K562 (cell line): ENCODE data around the gene MINPP1. TPM values are rescaled to one million over a fixed set of nuclear protein-coding genes. Genes with fewer than 3 reads are reported as not detected.

Experiments used
- ATAC-seq: fragments of 200-7000 bp; cut with Tn5 transposase; 3 replicates; pipeline ENCODE4 v1.9.1; 2020; ENCODE audit warnings: moderate library complexity
- BruUV-seq: library from RNA; stranded (reverse); fragments of 400-500 nt; replicated peaks from 2 replicates; lab custom pipeline; 2021; lab: Mats Ljungman, UMichigan
- CTCF ChIA-PET: fragments of 300-600 bp; formaldehyde crosslinking; extraction: SDS; loops from one replicate; lab custom pipeline; 2021; ENCODE audit warnings: low intra/inter-chr PET ratio; lab: Yijun Ruan, JAX
- POLR2A ChIA-PET: fragments of 300-600, 350-650 bp; sonication (Branson Sonifier 250); formaldehyde crosslinking; extraction: SDS; loops from one replicate; lab custom pipeline; 2021; ENCODE audit warnings: antibody characterized with exemption, inconsistent platforms; lab: Yijun Ruan, JAX
- DNase-seq, 4 experiments: peaks; one replicate each; pipeline versions ENCODE4 v3.0.0 to v3.0.0-alpha.2; 2011 to 2018; ENCODE audit warnings: low spot score in 3 of 4, mixed read lengths in 3 of 4; ENCODE audit errors: extremely low read depth in 1 of 4
- FAIRE-seq: peaks from 2 replicates; lab custom pipeline; 2011; peaks lifted over from hg19 to GRCh38; lab: Jason Lieb, UNC
- H2AFZ ChIP-seq: 2 replicates; pipeline ENCODE4 v1.6.0; 2011; ENCODE audit warnings: low read depth, low read length, control low read depth, inconsistent platforms
- H3K27ac ChIP-seq: fragments of 200-600 bp; 3 replicates; pipeline ENCODE4 v1.8.0; 2011; ENCODE audit warnings: low read depth, mild to moderate bottlenecking, control low read depth, inconsistent platforms, low read length, moderate library complexity, mixed read lengths; ENCODE audit errors: extremely low read depth
- H3K27me3 ChIP-seq, 2 experiments: fragments of 300-600 bp in 1 of 2; 2 replicates in 1 of 2; 3 replicates in 1 of 2; pipeline versions ENCODE4 v1.6.0 to v1.8.0; 2011; ENCODE audit warnings: inconsistent platforms in 2 of 2, low read length in 2 of 2, mild to moderate bottlenecking in 1 of 2, mixed read lengths in 1 of 2, moderate library complexity in 1 of 2; ENCODE audit not compliant: control insufficient read depth in 2 of 2, insufficient read depth in 2 of 2
- H3K36me3 ChIP-seq: fragments of 300-600 bp; 3 replicates; pipeline ENCODE4 v1.8.0; 2011; ENCODE audit warnings: mild to moderate bottlenecking, low read length, inconsistent platforms; ENCODE audit not compliant: control insufficient read depth, insufficient read depth
- H3K4me1 ChIP-seq, 2 experiments: fragments of 200-600 bp in 1 of 2; replicated peaks in 1 of 2; 2 replicates in 1 of 2; 3 replicates in 1 of 2; pipeline versions ENCODE4 v1.5.1 to v1.8.0; 2011; ENCODE audit warnings: inconsistent platforms in 2 of 2, low read length in 2 of 2, mild to moderate bottlenecking in 1 of 2, mixed read lengths in 1 of 2, moderate library complexity in 1 of 2; ENCODE audit not compliant: control insufficient read depth in 2 of 2, insufficient read depth in 2 of 2
- H3K4me2 ChIP-seq: 2 replicates; pipeline ENCODE4 v1.6.1; 2011; ENCODE audit warnings: low read length, control low read depth, inconsistent platforms, mixed read lengths; ENCODE audit not compliant: insufficient read depth
- H3K4me3 ChIP-seq: fragments of 200-600 bp; sonication (generic), shearing (Covaris generic); 2 replicates; pipeline ENCODE4 v1.5.1; 2016; ENCODE audit warnings: control low read depth, inconsistent platforms
- H3K79me2 ChIP-seq: fragments of 200-600 bp; 3 replicates; pipeline ENCODE4 v1.8.0; 2011; ENCODE audit warnings: low read length, inconsistent platforms; ENCODE audit not compliant: control insufficient read depth, insufficient read depth
- H3K9ac ChIP-seq, 2 experiments: 2 replicates each; pipeline versions ENCODE4 v1.6.0 to v1.6.1; 2011; ENCODE audit warnings: low read depth in 2 of 2, low read length in 2 of 2, control low read depth in 1 of 2, inconsistent platforms in 1 of 2, mild to moderate bottlenecking in 1 of 2, mixed read lengths in 1 of 2; ENCODE audit not compliant: insufficient read depth in 1 of 2
- H3K9me1 ChIP-seq: one replicate; pipeline ENCODE4 v1.6.0; 2011; ENCODE audit warnings: inconsistent platforms, mild to moderate bottlenecking, low read length, moderate library complexity; ENCODE audit not compliant: control insufficient read depth, insufficient read depth
- H3K9me3 ChIP-seq: replicated peaks from 2 replicates; pipeline ENCODE4 v1.5.1; 2011; ENCODE audit warnings: low read depth, low read length, inconsistent platforms; ENCODE audit not compliant: control insufficient read depth, insufficient read depth
- H4K20me1 ChIP-seq: replicated peaks from 2 replicates; pipeline ENCODE4 v1.6.1; 2011; ENCODE audit warnings: low read length, inconsistent platforms, mixed read lengths; ENCODE audit not compliant: control insufficient read depth, insufficient read depth
- BCL6 ChIP-seq: fragments of 250-450 bp; sonication (Bioruptor Pico); IDR thresholded peaks from 2 replicates; pipeline ENCODE4 v1.4.0; 2020
- CC2D1A ChIP-seq: fragments of 450-650 bp; IDR thresholded peaks from 2 replicates; pipeline ENCODE4 v1.6.1; 2017; ENCODE audit warnings: mild to moderate bottlenecking
- CGGBP1 ChIP-seq: fragments of 250-450 bp; sonication (Bioruptor Pico); IDR thresholded peaks from 2 replicates; pipeline ENCODE4 v1.9.0; 2021; ENCODE audit warnings: mild to moderate bottlenecking
- ELF1 ChIP-seq: fragments of 200-800 bp; sonication (Bioruptor generic); IDR thresholded peaks from 2 replicates; pipeline ENCODE4 v1.6.1; 2016; ENCODE audit warnings: missing genetic modification characterization, missing compliant biosample characterization
- FIP1L1 ChIP-seq: fragments of 200-400 bp; formaldehyde crosslinking; IDR thresholded peaks from 2 replicates; pipeline ENCODE4 v1.6.1; 2018; ENCODE audit warnings: mild to moderate bottlenecking, low read depth, low read length; ENCODE audit not compliant: poor library complexity, severe bottlenecking
- GMEB1 ChIP-seq: fragments of 250-450 bp; sonication (Bioruptor Pico); IDR thresholded peaks from 2 replicates; pipeline ENCODE4 v1.4.0; 2020; ENCODE audit warnings: mild to moderate bottlenecking
- HMGXB4 ChIP-seq: sonication (generic); formaldehyde crosslinking; IDR thresholded peaks from 2 replicates; pipeline ENCODE4 v1.8.1; 2023; ENCODE audit warnings: mild to moderate bottlenecking, missing genetic modification reagents
- NCOR1 ChIP-seq: fragments of 450-650 bp; IDR thresholded peaks from 2 replicates; pipeline ENCODE4 v1.6.1; 2016; ENCODE audit warnings: mild to moderate bottlenecking, moderate library complexity
- NKRF ChIP-seq: fragments of 450-650 bp; IDR thresholded peaks from 2 replicates; pipeline ENCODE4 v1.6.1; 2016; ENCODE audit warnings: borderline replicate concordance
- PHF21A ChIP-seq: fragments of 450-650 bp; IDR thresholded peaks from 2 replicates; pipeline ENCODE4 v1.6.1; 2017; ENCODE audit warnings: low read depth, borderline replicate concordance
- PKNOX1 ChIP-seq: fragments of 450-650 bp; IDR thresholded peaks from 2 replicates; pipeline ENCODE4 v1.6.1; 2016
- PRPF4 ChIP-seq: fragments of 200-400 bp; formaldehyde crosslinking; IDR thresholded peaks from one replicate; pipeline ENCODE4 v1.6.1; 2017; ENCODE audit warnings: low read length, low read depth, mild to moderate bottlenecking; ENCODE audit not compliant: insufficient read depth, poor library complexity, severe bottlenecking
- SRSF3 ChIP-seq: fragments of 200-400 bp; formaldehyde crosslinking; IDR thresholded peaks from 2 replicates; pipeline ENCODE4 v1.6.1; 2016; ENCODE audit warnings: mild to moderate bottlenecking, low read length, moderate library complexity; ENCODE audit not compliant: insufficient read depth
- ZBTB17 ChIP-seq: fragments of 450-650 bp; formaldehyde crosslinking; IDR thresholded peaks from 2 replicates; pipeline ENCODE4 v1.4.0; 2020; ENCODE audit warnings: mild to moderate bottlenecking
- ZNF280A ChIP-seq: fragments of 450-650 bp; IDR thresholded peaks from 2 replicates; pipeline ENCODE4 v1.6.1; 2018; ENCODE audit warnings: mild to moderate bottlenecking, low read depth; ENCODE audit not compliant: partially characterized antibody
- WGBS: fragments of 100-300 bp; shearing (Covaris generic); methylation state at CpG from one replicate; pipeline ENCODE4 v1.1.6; 2016; ENCODE audit warnings: low coverage, mixed read lengths; ENCODE audit not compliant: insufficient coverage; ENCODE audit errors: missing lambda C conversion rate; 5-methylcytosine and 5-hydroxymethylcytosine counted together
- in situ Hi-C: fragments of 300-500 bp; cut with MboI; formaldehyde crosslinking; loops from 4 replicates; pipeline ENCODE4 v1.15.0; 2018; ENCODE audit warnings: inconsistent platforms, mixed read lengths
- intact Hi-C: fragments of 100-400 bp; cut with micrococcal nuclease; formaldehyde crosslinking; loops from 2 replicates; pipeline ENCODE4 v1.14.2; 2022
- polyA plus RNA-seq, 8 experiments: library from polyadenylated mRNA; depleted of rRNA in 4 of 8; stranded (reverse) in 5 of 8; unstranded in 3 of 8; fragments of >200 nt; fragmentation: Nextera tagmentation in 2 of 8; fragmentation: Illumina TruSeq in 1 of 8; extraction: Ambion mirVana in 2 of 8; extraction: Trizol in 1 of 8; gene quantifications; 2 replicates each; pipeline versions ENCODE4 v1.2.1 to v1.2.3, GENCODE V29; 2011 to 2014; ENCODE audit warnings: inconsistent platforms in 1 of 8, missing spikeins in 1 of 8
- total RNA-seq, 7 experiments: library from RNA; depleted of rRNA in 6 of 7; stranded (reverse); fragments of >200 nt in 6 of 7; fragmentation: Illumina TruSeq in 2 of 7; extraction: Trizol in 2 of 7; gene quantifications; 2 replicates each; pipeline versions ENCODE4 v1.2.1 to v1.2.3, GENCODE V29; 2011 to 2021; ENCODE audit warnings: low replicate concordance in 1 of 7

The MINPP1 gene
- total and polyA plus RNA-seq, 9 of the 15 experiments (the other 6 are each of a cell fraction or from before 2014, with no cell fraction given): 11.5 to 44.5 (median 27.1) TPM

GRCh38 chr10:87596351-87596750 lies 91.7 kb downstream of the MINPP1 start:
- Histone ChIP-seq H3K36me3 (no peaks in the 10 kb centered on the region), H3K79me2 (no peaks in the 10 kb centered on the region), H3K27me3 (peaks cover 0 to 4% of the 10 kb centered on the region in 2 experiments; a peak in 2 of 5 replicates), H3K4me1 (no peaks in the 10 kb centered on the region), H3K9me1 (no peaks in the 10 kb centered on the region), H3K4me2 (no peak overlapping the region), H3K27ac (no peak overlapping the region), H3K9me3 (no peaks in the 10 kb centered on the region), H3K4me3 (no peak overlapping the region), H3K9ac (no peak overlapping the region), H2AFZ (no peak overlapping the region), H4K20me1 (no peaks in the 10 kb centered on the region)
- WGBS: 0% methylated on average over 1 of the region's 1 CpG
- intact Hi-C loops (no loop called here), in situ Hi-C loops (no loop called here)
- ChIA-PET POLR2A (no interaction called here), CTCF (no interaction called here)
- BruUV-seq: no TSS peak
- FAIRE-seq: no peak
- no peak for DNase-seq
- no peak for ATAC-seq
- TF ChIP-seq PRPF4 (no peak), SRSF3 (no peak), NKRF (no peak), CC2D1A (no peak), ZBTB17 (CRISPR knock-in tag) (no peak), PKNOX1 (no peak), ELF1 (tag) (no peak), FIP1L1 (no peak), HMGXB4 (CRISPR knock-in tag) (no peak), BCL6 (CRISPR knock-in tag) (no peak), ZNF280A (no peak), CGGBP1 (CRISPR knock-in tag) (no peak), NCOR1 (no peak), PHF21A (no peak), GMEB1 (CRISPR knock-in tag) (no peak)
